Activated CD4-positive, CD25-positive, alpha-beta regulatory T cell (primary cell): ENCODE measurements around the gene ZNF579.
"Not testable (repeated sequence)": the region's sequence is repeated elsewhere in the genome, so short reads cannot be mapped to it uniquely, and the experiment has no call there.

ENCODE experiments used
- DNase-seq, 4 experiments: peaks; one replicate each; lab custom pipeline; 2025; lab: John Stamatoyannopoulos, UW

Gene ZNF579

DNA sequence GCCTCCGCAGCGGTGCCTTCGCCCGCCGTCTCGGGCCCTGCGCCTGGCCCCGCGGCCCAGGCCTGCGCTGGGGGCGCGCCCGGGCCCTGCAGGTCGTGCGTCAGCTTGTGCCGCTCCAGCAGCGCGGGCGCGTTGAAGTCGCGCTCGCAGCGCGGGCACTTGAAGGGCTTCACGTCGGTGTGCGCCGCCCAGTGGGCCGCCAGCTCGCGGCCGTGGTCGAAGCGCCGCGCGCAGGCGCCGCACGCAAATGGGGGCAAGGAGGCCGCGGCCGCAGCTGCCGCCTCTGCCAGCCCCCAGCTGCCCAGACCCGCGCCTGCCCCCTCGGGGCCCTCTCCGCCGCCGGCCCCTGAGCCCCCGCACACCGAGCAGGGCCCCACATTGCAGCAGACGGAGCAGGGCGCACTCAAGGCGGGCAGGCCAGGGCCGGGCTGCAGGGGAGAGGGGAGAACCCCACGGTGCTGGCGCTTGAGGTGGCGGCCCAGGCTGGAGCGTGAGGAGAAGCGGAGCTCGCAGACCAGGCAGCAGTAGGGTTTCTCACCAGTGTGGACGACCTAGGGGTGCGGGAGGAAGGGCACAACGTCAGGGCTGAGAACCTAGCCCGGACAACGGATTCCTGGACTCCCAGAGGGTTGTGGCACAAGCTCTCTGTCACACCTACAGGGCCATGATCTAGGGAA is 12.6 kb upstream of the ZNF579 start:
- no peak for DNase-seq

DNA sequence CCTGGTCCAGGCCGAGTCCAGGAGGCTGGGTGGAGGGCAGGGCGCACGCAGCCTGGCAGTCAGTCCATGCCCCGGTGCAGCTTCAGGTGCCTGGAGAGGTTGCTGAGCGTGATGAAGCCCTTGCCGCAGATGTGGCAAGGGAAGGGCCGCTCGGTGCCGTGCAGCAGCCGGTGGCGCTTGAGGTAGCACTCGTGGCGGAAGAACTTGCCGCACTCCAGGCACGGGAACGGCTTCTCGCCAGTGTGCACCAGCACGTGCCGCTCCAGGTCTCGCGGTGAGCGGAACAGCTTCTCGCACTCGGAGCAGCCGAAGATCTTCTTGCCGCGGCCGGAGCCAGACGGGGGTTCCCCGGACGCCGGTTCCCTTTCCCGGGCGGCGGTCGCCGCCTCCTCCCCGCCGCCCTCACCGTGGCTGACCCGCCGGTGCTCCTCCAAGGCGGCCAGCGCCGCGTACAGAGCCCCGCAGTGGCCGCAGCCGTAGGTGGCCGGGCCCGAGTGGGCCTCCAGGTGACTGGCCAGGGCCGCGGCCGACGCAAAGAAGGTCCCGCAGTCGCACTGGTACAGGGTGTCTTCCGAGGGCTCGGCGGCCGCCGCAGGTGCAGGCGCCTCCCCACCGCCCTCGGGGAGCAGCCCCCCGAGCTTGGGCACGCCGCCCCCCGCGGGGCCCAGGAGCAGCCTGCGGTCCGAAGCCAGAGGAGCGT is 11.9 kb upstream of the ZNF579 start:
- no peak for DNase-seq

DNA sequence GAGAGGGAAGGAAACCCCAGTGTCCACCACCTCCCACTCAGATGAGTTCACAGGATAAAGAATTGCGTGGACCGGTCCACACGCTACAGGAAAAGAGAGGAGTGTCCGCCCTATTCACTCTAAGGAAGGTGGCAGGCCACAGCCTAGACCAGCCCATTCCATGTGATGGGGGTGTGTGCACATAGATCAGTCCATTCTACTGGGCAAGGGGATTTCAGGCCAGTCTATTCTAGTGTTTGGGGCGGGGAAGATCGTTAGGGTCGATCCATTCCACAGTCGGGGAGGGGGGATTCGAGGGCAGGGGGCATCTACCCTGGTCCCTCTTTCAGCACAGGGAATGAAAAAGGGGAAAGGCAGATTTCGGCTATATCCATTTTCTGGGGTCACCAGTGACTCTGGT is 10.9 kb upstream of the ZNF579 start:
- DNase-seq: no peak

DNA sequence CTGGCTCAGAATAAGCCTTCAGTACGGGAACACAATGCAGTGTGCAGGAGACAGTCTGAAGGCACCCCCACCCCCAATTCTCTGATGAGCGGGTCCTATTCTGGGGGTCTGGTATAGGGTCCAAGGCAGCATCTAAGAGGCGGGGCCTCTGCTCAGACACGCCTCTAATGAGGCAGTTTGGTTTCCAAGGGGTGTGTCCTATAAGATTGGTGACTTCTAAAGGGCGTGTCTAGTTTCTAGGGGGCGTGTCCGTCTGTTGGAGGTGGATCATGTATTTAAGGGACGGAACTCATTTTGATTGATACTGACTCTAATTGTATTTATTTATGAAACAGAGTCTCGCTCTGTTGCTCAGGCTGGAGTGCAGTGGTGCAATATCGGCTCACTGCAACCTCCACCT is 10.0 kb upstream of the ZNF579 start:
- DNase-seq: no peak

DNA sequence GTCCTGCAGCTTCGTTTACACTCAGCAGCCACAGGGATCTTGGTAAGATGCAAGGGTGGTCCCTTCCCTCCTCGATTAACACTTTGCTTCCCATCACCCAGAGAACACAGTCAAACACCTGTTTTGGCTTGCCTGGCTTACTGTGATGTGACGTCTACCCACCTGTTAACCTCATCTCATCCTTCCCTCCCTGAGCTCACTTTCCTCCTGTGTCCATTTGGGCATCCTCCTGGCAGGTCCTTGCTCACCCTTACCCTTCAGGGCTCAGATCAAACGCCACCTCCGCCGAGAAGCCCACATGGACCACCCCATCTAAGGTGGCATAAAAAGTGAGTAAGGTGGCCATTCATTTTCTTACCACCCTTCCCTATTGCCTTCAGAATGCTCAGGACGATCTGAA is 9.5 kb upstream of the ZNF579 start:
- no peak for DNase-seq

DNA sequence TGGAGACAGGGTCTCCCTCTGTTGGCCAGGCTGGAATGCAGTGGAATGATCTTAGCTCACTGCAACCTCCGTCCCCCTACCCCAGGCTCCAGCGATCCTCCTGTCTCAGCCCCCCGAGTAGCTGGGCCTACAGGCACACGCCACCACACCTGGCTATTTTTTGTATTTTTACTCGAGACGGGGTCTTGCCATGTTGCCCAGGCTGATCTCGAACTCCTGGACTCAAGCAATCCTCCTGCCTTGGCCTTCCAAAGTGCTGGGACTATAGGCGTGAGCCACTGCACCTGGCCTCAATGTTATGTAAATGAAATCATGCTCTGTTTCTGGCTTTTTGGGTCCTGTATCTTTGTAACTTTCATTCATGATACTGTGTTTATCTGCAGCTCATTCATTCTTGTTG is 8.1 kb upstream of the ZNF579 start:
- DNase-seq: no peak

DNA sequence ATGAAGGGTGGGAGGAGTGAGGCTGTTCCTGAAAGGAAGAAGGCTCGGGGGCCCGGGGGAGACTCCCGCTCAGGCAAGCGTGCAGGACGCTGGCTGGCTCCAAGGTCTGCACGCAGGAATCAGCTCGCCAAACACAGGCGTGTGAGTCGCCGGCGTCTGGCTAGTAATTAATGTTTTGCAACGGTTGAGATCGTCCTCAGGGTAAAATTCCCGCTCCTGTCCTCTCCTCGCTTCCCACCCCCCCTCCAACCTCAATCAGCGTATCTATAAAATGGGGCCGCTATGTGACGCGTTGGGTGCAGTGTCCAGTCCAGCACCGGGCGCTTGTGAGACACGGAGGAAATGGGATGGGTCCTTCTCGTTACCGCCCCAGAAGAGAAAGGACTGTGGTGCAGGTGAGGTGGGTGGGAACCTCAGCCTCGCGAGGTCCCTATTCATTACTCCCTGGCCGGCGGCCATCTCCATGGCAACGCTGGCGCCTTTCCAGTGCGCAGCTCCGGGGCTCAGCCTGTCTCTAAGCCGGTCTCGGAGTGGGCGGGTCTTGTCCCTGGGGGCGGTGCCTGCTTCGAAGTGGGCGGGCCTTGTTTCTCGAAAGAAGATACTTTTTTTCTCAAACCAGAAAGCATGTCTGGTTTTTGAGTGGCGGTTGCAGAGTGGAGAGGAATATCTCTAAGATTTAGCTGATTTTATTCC is 6.5 kb upstream of the ZNF579 start:
- DNase-seq: peak; percentile 72 to 92 (median 78)

DNA sequence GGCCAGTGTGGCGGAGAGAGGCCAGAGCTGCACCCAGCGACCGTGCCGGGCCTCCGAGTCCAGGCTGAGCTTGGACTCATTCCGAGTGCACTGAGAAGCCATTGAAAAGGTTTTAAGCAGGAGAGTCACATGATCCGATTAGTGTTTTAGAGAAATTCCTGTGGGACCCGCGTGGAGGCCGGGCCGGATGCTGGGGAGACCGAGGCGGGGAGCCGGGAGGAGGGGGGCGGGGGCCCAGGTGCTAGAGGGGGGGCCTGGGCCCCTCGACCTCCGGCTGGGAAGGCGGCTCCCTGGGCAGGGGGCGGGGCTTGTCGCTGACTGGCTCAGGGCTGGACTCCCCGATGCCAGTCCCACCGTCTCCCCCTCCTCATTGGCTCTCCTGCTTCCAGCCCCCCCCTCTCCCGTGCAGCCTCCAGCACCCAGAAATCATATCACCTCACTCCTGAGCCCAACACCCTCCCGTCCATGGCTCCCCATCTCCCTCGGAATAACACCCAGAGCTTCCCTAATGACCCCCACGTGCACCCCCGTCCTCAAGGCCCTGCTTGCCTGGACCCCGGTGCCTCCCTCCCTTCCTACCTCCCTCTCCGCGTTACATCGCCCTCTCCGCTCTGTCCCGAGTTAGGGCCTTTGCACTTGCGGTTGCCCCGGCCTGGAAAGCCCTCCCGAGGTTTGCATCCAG is 5.2 kb upstream of the ZNF579 start:
- DNase-seq: peak in 1 of 4 experiments; percentile 30

DNA sequence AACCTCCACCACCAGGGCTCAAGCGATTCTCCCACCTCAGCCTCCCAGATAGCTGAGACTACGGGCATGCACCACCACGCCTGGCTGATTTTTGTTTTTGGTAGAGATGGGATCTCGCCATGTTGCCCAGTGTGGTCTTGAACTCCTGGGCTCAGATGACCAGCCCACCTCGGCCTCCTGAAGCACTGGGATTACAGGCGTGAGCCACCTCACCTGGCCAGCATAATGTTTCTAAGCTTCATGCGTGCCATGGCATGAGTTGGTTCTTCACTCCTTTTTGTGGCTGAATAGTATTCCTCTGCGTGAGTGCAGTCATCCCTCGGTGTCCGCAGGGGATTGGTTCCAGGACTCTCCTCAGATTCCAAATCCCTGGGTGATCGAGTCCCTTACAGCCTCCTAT is 4.2 kb upstream of the ZNF579 start:
- no peak for DNase-seq

DNA sequence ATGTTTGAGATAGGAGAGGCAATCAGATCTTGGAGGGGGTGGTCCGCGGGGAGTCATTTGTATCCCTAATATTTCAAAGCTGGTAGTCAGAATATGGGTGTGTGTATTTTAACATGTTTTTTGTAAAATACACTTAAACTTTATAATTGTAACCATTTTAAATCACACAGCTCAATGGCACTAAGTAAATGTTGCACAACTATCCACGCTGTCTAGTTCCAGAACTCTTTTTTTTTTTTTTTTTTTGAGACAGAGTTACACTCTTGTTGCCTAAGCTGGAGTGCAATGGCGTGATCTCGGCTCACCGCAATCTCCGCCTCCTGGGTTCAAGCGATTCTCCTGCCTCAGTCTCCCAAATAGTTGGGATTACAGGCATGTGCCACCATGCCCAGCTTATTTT is 3.2 kb upstream of the ZNF579 start:
- not testable (repeated sequence) for DNase-seq

DNA sequence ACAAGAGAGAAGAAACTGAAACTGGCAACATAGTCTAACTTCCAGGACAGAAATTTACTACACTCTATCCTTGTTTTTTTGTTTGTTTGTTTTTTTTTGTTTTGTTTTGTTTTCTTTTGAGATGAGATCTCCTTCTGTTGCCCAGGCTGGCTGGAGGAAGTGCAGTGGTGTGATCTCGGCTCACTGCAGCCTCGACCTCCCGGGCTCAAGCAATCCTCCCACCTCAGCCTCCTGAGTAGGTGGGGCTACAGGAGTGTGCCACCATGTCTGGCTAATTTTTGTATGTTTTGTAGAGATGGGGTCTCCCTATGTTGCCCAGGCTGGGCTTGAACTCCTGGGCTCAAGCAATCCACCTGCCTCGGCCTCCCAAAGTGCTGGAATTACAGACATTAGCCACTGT is 1.6 kb upstream of the ZNF579 start:
- DNase-seq: not testable (repeated sequence)

DNA sequence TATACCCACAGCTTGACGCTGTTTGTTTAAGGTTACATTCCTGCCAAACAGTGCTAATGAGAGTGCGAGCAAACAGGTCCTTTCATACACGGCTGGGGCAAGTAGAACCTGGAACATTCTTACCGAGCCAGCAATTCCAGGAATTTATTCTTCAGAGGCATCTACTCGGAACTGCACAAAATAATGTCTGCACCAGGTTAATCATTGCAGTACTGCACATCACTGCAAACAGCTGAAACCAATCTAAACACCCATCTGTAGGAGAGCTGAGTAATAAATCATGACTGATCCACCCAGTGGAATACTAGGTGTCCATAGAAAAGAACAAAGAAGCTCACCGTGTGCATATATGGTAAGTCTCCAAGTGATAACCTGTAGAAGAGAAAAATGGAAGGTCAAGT is 1.2 kb upstream of the ZNF579 start:
- DNase-seq: no peak

DNA sequence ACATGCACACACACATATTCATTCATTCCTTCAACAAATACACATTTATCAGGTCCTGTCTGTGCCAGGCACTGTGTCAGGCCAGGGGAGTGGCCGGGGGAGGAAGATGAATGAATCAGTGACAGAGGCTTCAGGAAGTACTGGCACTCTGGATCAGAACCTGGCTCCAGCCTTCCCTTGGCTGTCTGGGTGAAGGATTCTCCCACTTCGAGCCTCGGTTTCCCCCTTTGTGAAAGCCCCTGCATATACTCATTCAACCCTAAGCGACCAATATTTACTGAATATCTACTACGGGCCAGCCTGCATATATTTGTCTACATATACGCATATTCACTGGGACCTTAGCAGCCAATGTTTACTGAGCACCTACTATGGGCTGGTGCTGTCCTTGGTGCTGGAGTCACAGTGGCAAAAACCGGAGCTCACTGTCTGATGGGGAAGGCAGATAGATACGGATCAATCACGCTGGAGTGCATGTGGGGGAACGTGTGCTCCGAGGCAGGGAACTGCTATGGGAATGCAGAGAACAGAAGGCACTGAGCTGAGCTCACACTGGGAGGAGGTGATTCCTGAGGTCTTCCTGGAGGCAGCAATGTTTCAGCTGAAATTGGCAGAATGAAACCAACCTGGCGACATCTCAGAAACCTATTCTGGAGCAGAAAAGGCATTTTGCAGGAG is 636 bp upstream of the ZNF579 start:
- no peak for DNase-seq

DNA sequence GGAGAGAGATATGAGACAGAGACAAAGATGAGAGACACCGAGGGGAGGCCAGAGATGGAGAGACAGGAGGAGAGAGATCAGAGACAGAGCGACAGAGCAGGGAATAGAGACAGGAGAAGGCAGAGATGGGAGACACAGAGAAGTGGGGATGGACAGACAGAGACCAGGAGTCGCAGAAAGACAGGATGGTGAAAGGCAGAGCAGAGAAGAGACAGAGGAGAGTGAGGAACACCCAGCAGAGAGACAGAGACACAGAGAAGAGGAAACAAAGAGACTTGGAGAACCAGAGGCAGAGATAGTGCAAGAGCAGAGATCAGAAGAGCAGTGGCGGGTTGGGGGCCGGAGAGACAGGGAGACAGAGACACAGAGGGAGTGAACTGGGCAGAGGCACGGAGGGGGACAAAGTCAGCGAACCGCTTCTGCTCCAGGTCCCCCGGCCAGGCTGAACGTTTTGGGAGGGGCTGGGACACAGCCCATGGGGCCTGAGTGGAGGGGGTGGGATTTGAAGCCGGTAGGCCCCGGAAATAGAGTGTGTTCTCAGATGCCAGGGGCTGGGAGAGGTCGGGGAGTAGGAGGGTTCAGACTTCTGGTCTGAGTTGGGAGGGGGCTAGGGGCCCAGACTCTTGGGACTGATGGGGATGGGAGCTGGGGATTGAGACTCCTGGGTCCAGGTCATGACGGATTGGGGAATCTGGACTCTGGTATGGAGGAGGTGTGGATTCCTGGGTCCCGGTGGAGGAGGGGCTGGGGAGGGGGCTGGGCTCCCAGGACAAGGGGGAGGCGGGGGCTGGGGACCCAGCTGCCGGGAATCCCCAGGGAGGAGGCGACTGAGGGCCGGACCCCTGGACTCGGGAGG is 654 bp downstream of the ZNF579 start:
- no peak for DNase-seq

DNA sequence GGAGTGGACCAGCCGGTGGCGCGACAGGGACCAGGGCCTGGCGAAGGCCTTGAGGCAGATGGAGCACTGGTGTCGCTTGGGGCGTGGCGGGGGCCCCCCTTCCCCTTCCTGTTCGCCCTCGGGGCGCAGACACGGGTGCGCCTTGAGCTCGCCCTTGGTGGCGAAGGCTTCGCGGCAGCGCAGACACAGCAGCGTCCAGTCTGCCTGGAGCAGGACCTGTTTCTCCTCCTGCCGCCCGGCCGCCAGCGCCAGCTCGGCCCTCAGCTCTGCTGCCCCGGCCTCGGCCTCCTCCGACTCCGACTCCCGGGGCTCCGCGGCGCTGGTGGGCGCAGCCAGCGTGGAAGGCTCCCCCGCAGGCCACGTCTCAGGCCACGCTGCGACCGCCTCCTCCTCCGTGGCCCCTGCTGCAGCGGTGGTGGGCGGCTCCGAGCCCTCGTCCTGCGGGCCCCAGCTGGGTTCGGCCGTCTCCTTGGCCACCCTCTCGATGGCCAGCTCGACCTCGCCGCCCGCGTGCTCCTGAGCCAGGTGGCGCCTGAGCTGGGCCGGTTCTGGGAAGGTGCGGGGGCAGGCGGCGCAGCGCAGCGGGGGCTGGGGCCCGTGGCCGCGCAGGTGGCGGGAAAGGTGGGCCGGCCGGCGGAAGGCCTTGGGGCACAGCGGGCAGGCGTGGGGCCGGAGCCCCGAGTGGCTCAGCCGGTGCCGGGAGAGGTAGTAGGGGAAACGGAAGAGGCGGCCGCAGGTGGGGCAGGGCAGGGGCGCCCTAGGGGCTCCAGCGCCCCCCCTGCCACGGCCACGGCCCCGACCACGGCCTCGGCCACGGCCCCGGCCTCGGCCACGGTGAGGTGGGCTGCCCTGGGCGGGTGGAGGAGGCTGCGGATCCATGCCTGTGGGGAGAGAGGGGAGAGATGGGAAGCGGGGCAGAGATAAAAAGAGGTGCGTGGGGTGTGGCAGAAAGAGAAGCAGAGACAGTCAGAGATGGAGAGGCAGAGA is 1.6 kb downstream of the ZNF579 start:
- no peak for DNase-seq

DNA sequence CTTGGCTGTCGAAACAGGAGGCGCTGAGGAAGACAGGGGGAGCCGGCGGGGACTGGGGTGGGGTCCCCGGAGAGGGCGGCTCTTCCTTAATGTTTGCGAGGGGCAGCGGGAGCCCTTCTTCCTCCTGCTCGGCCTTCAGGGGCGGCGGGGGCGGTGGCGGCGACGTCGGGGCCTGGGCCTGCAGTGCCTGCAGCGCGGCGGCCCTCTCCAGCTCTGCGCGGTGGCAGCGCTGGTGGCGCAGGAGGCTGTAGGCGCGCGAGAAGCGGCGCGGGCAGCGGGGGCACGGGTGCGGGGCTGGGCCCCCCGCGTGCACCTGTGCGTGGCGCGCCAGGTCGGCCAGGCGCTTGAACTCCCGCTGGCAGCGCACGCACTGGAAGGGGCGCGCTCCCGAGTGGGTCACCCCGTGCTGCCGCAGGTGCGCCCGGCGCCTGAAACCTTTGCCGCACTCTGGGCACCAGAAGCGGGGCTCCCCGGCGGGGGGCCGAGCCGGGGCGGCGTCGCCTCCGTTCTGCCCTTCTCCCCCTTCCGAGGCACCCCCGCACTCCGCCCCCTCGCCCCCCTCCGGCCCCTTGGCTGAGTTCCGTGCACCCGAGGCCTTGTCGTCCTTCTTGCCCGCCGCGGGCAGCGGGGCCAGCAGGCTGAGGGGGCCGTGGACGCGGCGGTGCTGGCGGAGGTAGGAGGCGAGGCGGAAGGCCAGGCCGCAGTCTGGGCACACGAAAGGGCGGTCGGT is 2.5 kb downstream of the ZNF579 start:
- DNase-seq: no peak

DNA sequence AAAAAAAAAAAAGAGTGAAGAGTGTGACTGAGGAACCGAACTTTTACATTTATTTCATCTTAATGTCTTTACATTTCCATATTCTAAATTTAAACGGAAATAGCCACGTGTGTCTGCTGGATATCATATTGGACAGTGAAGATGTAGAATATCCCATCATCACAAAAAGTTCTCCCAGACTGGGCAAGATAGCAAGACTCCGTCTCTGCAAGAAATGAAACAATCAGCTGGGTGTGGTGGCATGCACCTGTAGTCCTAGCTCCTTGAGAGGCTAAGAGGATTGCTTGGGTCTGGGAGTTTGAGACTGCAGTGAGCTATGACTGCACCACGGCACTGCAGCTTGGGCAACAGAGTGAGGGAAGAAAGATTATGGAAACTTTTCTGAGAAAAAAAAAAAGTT is 3.9 kb downstream of the ZNF579 start:
- no peak for DNase-seq

DNA sequence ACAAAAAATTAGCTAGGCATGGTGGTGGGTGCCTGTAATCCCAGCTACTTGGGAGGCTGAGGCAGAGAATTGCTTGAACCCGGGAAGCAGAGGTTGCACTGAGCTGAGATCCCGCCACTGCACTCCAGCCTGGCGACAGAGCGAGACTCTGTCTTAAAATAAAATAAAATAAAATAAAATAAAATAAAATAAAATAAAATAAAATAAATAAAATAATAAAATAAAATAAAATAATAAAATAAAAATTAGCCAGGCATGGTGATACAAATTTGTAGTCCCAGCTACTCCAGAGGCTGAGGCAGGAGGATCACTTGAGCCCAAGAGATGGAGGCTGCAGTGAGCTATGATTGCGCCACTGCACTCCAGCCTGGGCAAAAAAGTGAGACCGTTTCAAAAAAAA is 6.7 kb downstream of the ZNF579 start:
- DNase-seq: not testable (repeated sequence)

DNA sequence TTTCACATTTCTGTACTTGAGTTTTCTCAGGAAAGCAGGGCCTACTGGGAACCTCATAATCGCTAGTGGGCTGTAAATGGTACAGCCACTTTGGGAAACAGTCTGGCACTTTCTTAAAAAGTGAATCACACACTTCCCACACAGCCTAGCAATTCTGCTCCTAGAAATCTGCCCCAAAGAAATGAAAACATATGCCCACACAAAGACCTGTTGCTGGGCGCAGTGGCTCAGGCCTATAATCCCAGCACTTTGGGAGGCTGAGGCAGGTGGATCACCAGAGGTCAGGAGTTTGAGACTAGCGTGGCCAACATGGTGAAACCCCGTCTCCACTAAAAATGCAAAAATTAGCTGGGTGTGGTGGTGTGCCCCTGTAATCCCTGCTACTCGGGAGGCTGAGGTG is 11.2 kb downstream of the ZNF579 start:
- DNase-seq: not testable (repeated sequence)
